GM12878 (cell line): ENCODE measurements around the gene PATJ. TPM values are rescaled to one million over a fixed set of nuclear protein-coding genes. Genes with fewer than 3 reads are reported as not detected.

Experiments used
- ATAC-seq: fragments of 200-7000 bp; cut with Tn5 transposase; 3 replicates; pipeline ENCODE4 v1.9.1; 2020; ENCODE audit warnings: mild to moderate bottlenecking, moderate library complexity
- BruUV-seq: library from RNA; stranded (reverse); fragments of 400-500 nt; replicated peaks from 2 replicates; lab custom pipeline; 2021; lab: Mats Ljungman, UMichigan
- CTCF ChIA-PET: fragments of 300-600 bp; sonication (Branson Sonifier 250); formaldehyde crosslinking; extraction: SDS; loops from one replicate; lab custom pipeline; 2021; ENCODE audit warnings: inconsistent platforms; lab: Yijun Ruan, JAX
- POLR2A ChIA-PET: fragments of 350-600 bp; formaldehyde crosslinking; extraction: SDS; loops from one replicate; lab custom pipeline; 2021; ENCODE audit warnings: inconsistent platforms; lab: Charles Lee
- RAD21 ChIA-PET: fragments of 300-600 bp; sonication (Branson Sonifier 250); formaldehyde crosslinking; loops from one replicate; lab custom pipeline; 2023; ENCODE audit warnings: antibody characterized with exemption; ENCODE audit not compliant: unreplicated experiment; lab: Charles Lee
- SMC1A ChIA-PET: fragments of 300-600 bp; sonication (Branson Sonifier 250); formaldehyde crosslinking; loops from one replicate; lab custom pipeline; 2023; ENCODE audit not compliant: unreplicated experiment, uncharacterized antibody; lab: Charles Lee
- DNase-seq: peaks from one replicate; pipeline ENCODE4 v3.0.0-alpha.2; 2011; ENCODE audit warnings: low read depth, low spot score
- FAIRE-seq: peaks from 3 replicates; lab custom pipeline; 2011; peaks lifted over from hg19 to GRCh38; lab: Jason Lieb, UNC
- H2AFZ ChIP-seq: 2 replicates; pipeline ENCODE4 v1.6.0; 2011; ENCODE audit warnings: low read depth, low read length, control low read depth; ENCODE audit not compliant: control insufficient read depth
- H3K27ac ChIP-seq: 2 replicates; pipeline ENCODE4 v1.5.1; 2011; ENCODE audit warnings: control low read depth; ENCODE audit not compliant: control insufficient read depth, insufficient read depth
- H3K27me3 ChIP-seq, 2 experiments: replicated peaks in 1 of 2; 2 replicates each; pipeline versions ENCODE4 v1.6.0 to v1.6.1; 2011; ENCODE audit warnings: low read length in 1 of 2; ENCODE audit not compliant: control insufficient read depth in 2 of 2, insufficient read depth in 2 of 2
- H3K36me3 ChIP-seq, 2 experiments: 2 replicates each; pipeline ENCODE4 v1.5.1; 2011; ENCODE audit warnings: low read length in 1 of 2; ENCODE audit not compliant: control insufficient read depth in 2 of 2, insufficient read depth in 2 of 2
- H3K4me1 ChIP-seq: 2 replicates; pipeline ENCODE4 v1.6.1; 2011; ENCODE audit warnings: mild to moderate bottlenecking, low read length, moderate library complexity, mixed read lengths; ENCODE audit not compliant: control insufficient read depth, insufficient read depth
- H3K4me2 ChIP-seq: 2 replicates; pipeline ENCODE4 v1.6.0; 2011; ENCODE audit warnings: control low read depth; ENCODE audit not compliant: control insufficient read depth, insufficient read depth
- H3K4me3 ChIP-seq: fragments of 200-600 bp; sonication (generic); 2 replicates; pipeline ENCODE4 v1.5.1; 2016
- H3K79me2 ChIP-seq: 2 replicates; pipeline ENCODE4 v1.6.0; 2011; ENCODE audit warnings: low read length; ENCODE audit not compliant: control insufficient read depth, insufficient read depth
- H3K9ac ChIP-seq: 2 replicates; pipeline ENCODE4 v1.8.0; 2011; ENCODE audit warnings: low read length, control low read depth, mixed read lengths; ENCODE audit not compliant: control insufficient read depth, insufficient read depth
- H3K9me3 ChIP-seq: replicated peaks from 3 replicates; pipeline ENCODE4 v1.5.1; 2011; ENCODE audit warnings: mild to moderate bottlenecking, low read length; ENCODE audit not compliant: control insufficient read depth, insufficient read depth
- H4K20me1 ChIP-seq: 2 replicates; pipeline ENCODE4 v1.6.0; 2011; ENCODE audit not compliant: control insufficient read depth, insufficient read depth
- CHD1 ChIP-seq: IDR thresholded peaks from 2 replicates; pipeline ENCODE4 v1.6.1; 2012; ENCODE audit warnings: low read depth, low read length, improper control_type of control experiment
- CREM ChIP-seq: IDR thresholded peaks from 2 replicates; pipeline ENCODE4 v1.6.1; 2014; ENCODE audit warnings: antibody characterized with exemption, low read depth
- EED ChIP-seq: sonication (generic); IDR thresholded peaks from 2 replicates; pipeline ENCODE4 v1.6.1; 2016; ENCODE audit warnings: antibody characterized with exemption, low read depth
- ESRRA ChIP-seq: IDR thresholded peaks from 2 replicates; pipeline ENCODE4 v1.6.1; 2012; ENCODE audit warnings: mild to moderate bottlenecking, low read length, improper control_type of control experiment
- ETV6 ChIP-seq, 2 experiments: fragments of 450-650 bp in 1 of 2; IDR thresholded peaks in 1 of 2; conservative IDR thresholded peaks in 1 of 2; 2 replicates each; pipeline ENCODE4 v1.6.1; 2014; ENCODE audit warnings: antibody characterized with exemption in 1 of 2, borderline replicate concordance in 1 of 2, low read depth in 1 of 2, mild to moderate bottlenecking in 1 of 2, moderate library complexity in 1 of 2
- MEF2A ChIP-seq: IDR thresholded peaks from 2 replicates; pipeline ENCODE4 v1.6.1; 2011; ENCODE audit warnings: low read depth, mild to moderate bottlenecking, low read length, moderate library complexity; ENCODE audit not compliant: insufficient read depth
- POLR2A ChIP-seq: IDR thresholded peaks from 2 replicates; pipeline ENCODE4 v1.6.1; 2011; ENCODE audit warnings: low read depth, mild to moderate bottlenecking, low read length
- POU2F2 ChIP-seq: IDR thresholded peaks from 3 replicates; pipeline ENCODE4 v1.6.1; 2011; ENCODE audit warnings: low read depth, mild to moderate bottlenecking, low read length, borderline replicate concordance
- SREBF1 ChIP-seq: IDR thresholded peaks from 2 replicates; pipeline ENCODE4 v1.6.1; 2012; ENCODE audit warnings: mild to moderate bottlenecking, low read length
- STAT3 ChIP-seq: IDR thresholded peaks from 2 replicates; pipeline ENCODE4 v1.6.1; 2011; ENCODE audit warnings: low read depth, low read length, improper control_type of control experiment
- TAF1 ChIP-seq: IDR thresholded peaks from 2 replicates; pipeline ENCODE4 v1.6.1; 2011; ENCODE audit warnings: mild to moderate bottlenecking, low read depth, low read length, borderline replicate concordance
- TBL1XR1 ChIP-seq: IDR thresholded peaks from 2 replicates; pipeline ENCODE4 v1.6.1; 2012; ENCODE audit warnings: low read depth, low read length, improper control_type of control experiment
- TCF3 ChIP-seq: IDR thresholded peaks from 2 replicates; pipeline ENCODE4 v1.6.1; 2012; ENCODE audit warnings: low read depth, mild to moderate bottlenecking, low read length, borderline replicate concordance; ENCODE audit not compliant: insufficient read depth
- ZNF622 ChIP-seq: fragments of 450-650 bp; IDR thresholded peaks from 2 replicates; pipeline ENCODE4 v1.6.1; 2017; ENCODE audit warnings: mild to moderate bottlenecking, inconsistent platforms
- WGBS: methylation state at CpG from one replicate; pipeline ENCODE4 v1.1.6; 2016; ENCODE audit warnings: low lambda C conversion rate; ENCODE audit not compliant: insufficient replicate concordance, insufficient coverage; ENCODE audit errors: missing lambda C conversion rate; 5-methylcytosine and 5-hydroxymethylcytosine counted together
- in situ Hi-C: fragments of 300-500 bp; cut with MboI; formaldehyde crosslinking; loops from 9 replicates; pipeline ENCODE4 v1.14.3; 2018; ENCODE audit warnings: mixed read lengths
- intact Hi-C: fragments of 100-400 bp; cut with micrococcal nuclease; formaldehyde crosslinking; loops from one replicate; pipeline ENCODE4 v1.14.2; 2022; ENCODE audit not compliant: unreplicated experiment
- polyA plus RNA-seq, 11 experiments: library from polyadenylated mRNA; depleted of rRNA in 4 of 11; unstranded in 6 of 11; stranded (reverse) in 5 of 11; fragments of >200 nt; fragmentation: Nextera tagmentation in 4 of 11; fragmentation: Illumina TruSeq in 1 of 11; extraction: Ambion mirVana in 4 of 11; extraction: Trizol in 1 of 11; gene quantifications; 1 replicate in 1 of 11; 2 replicates in 10 of 11; pipeline versions ENCODE4 v1.2.1 to v1.2.3, GENCODE V29; 2011 to 2016; ENCODE audit warnings: inconsistent platforms in 2 of 11, missing spikeins in 2 of 11, low read depth in 1 of 11
- total RNA-seq, 4 experiments: library from RNA; depleted of rRNA in 3 of 4; stranded (reverse); fragments of >200 nt in 3 of 4; fragmentation: Illumina TruSeq in 1 of 4; extraction: Trizol in 1 of 4; gene quantifications; 2 replicates each; pipeline versions ENCODE4 v1.2.1 to v1.2.3, GENCODE V29; 2013 to 2021
- TF ChIP-seq, protein P1 (sequence below): fragments of 450-650 bp; IDR thresholded peaks from 2 replicates; pipeline ENCODE4 v1.6.1; 2016; ENCODE audit warnings: mild to moderate bottlenecking
- TF ChIP-seq, protein P2 (sequence below): fragments of 450-650 bp; IDR thresholded peaks from 2 replicates; pipeline ENCODE4 v1.6.1; 2018; ENCODE audit warnings: mild to moderate bottlenecking, low read depth, moderate library complexity; ENCODE audit not compliant: partially characterized antibody

The PATJ gene
- total and polyA plus RNA-seq, 10 of the 15 experiments (the other 5 are each of a cell fraction or from before 2014, with no cell fraction given): 2.8 to 13.9 (median 6.9) TPM

DNA sequence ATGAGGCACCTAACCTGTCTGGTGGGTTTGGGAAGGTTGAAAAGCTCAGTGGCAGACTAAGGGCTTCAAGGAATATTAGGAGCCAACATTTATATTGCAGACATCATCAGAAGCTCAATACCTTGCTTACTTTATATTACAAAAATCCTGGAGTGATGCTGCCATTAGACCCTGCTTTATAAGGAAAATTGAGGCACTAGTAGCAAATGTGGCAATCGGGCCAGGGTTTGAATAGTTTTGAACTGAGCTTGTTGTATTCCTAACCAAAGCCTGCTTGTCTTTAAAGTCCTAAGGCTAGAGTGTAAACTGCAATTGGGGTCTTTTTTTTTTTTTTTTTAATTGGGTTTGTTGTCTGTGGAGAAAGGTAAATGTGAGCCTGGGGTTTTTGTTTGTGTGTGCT, 466.7 kb downstream of the PATJ start:
- CTCF ChIA-PET: no interaction called here
- intact Hi-C loops: no loop called here
- POLR2A ChIA-PET: no interaction called here
- no peak overlapping the region for H2AFZ ChIP-seq
- BruUV-seq: no TSS peak
- SMC1A ChIA-PET: no interaction called here
- H3K4me1 ChIP-seq: no peaks in the 10 kb centered on the region
- H3K4me2 ChIP-seq: no peak overlapping the region
- no peaks in the 10 kb centered on the region for H3K36me3 ChIP-seq
- ATAC-seq (no peak), FAIRE-seq (no peak), DNase-seq (no peak)
- no peaks in the 10 kb centered on the region for H4K20me1 ChIP-seq
- no peaks in the 10 kb centered on the region for H3K79me2 ChIP-seq
- no peaks in the 10 kb centered on the region; the same call in 2 of the 3 replicates for H3K9me3 ChIP-seq
- RAD21 ChIA-PET: no interaction called here
- H3K27ac ChIP-seq: no peak overlapping the region
- in situ Hi-C loops: no loop called here
- TF ChIP-seq TBL1XR1: no peak
- TF ChIP-seq SREBF1: no peak
- TF ChIP-seq MEF2A: no peak
- TF ChIP-seq CHD1: no peak
- WGBS: 4% methylated on average over 1 of the region's 1 CpG
- H3K4me3 ChIP-seq: no peak overlapping the region
- H3K27me3 ChIP-seq: no peaks in the 10 kb centered on the region
- no peak overlapping the region for H3K9ac ChIP-seq

DNA sequence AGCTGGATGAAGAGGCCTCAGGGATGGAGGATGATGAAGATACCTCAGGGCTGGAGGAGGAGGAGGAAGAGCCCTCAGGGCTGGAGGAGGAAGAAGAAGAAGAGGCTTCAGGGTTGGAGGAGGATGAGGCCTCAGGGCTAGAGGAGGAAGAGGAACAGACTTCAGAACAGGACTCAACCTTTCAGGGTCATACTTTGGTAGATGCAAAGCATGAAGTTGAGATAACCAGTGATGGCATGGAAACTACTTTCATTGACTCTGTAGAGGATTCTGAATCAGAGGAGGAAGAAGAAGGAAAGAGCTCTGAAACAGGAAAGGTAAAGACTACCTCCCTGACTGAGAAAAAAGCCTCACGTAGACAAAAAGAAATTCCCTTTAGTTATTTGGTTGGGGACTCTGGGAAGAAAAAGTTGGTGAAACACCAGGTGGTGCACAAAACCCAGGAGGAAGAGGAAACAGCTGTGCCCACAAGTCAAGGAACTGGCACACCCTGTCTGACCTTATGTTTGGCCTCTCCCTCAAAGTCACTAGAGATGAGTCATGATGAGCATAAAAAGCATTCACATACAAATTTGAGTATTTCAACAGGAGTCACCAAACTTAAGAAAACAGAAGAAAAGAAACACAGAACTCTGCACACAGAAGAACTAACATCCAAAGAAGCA, 467.8 kb downstream of the PATJ start:
- FAIRE-seq (no peak), DNase-seq (no peak), ATAC-seq (no peak)
- intact Hi-C loops: no loop called here
- CTCF ChIA-PET: no interaction called here
- no peaks in the 10 kb centered on the region; the same call in 2 of the 3 replicates for H3K9me3 ChIP-seq
- no peak overlapping the region for H3K4me3 ChIP-seq
- no peaks in the 10 kb centered on the region for H3K27me3 ChIP-seq
- BruUV-seq: no TSS peak
- RAD21 ChIA-PET: no interaction called here
- H3K9ac ChIP-seq: no peak overlapping the region
- SMC1A ChIA-PET: no interaction called here
- POLR2A ChIA-PET: no interaction called here
- in situ Hi-C loops: no loop called here
- no peaks in the 10 kb centered on the region for H3K36me3 ChIP-seq
- no peak overlapping the region for H3K27ac ChIP-seq
- no peak overlapping the region for H2AFZ ChIP-seq
- H3K4me2 ChIP-seq: no peak overlapping the region
- no peaks in the 10 kb centered on the region for H3K79me2 ChIP-seq
- H4K20me1 ChIP-seq: no peaks in the 10 kb centered on the region
- no peaks in the 10 kb centered on the region for H3K4me1 ChIP-seq
- WGBS: 0% methylated on average over 1 of the region's 1 CpG
- TF ChIP-seq ETV6 (conservative IDR thresholded peaks at IDR 0.05 in 1 of 2, IDR thresholded peaks at IDR 0.05 in 1 of 2; ENCODE audit: borderline replicate concordance in 1 of 2, low read depth in 1 of 2): no peak
- TF ChIP-seq, protein P1, sequence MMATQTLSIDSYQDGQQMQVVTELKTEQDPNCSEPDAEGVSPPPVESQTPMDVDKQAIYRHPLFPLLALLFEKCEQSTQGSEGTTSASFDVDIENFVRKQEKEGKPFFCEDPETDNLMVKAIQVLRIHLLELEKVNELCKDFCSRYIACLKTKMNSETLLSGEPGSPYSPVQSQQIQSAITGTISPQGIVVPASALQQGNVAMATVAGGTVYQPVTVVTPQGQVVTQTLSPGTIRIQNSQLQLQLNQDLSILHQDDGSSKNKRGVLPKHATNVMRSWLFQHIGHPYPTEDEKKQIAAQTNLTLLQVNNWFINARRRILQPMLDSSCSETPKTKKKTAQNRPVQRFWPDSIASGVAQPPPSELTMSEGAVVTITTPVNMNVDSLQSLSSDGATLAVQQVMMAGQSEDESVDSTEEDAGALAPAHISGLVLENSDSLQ: no peak
- no peak for TF ChIP-seq TAF1
- TF ChIP-seq EED: no peak
- no peak for TF ChIP-seq ZNF622
- TF ChIP-seq POU2F2: no peak
- TF ChIP-seq, protein P2, sequence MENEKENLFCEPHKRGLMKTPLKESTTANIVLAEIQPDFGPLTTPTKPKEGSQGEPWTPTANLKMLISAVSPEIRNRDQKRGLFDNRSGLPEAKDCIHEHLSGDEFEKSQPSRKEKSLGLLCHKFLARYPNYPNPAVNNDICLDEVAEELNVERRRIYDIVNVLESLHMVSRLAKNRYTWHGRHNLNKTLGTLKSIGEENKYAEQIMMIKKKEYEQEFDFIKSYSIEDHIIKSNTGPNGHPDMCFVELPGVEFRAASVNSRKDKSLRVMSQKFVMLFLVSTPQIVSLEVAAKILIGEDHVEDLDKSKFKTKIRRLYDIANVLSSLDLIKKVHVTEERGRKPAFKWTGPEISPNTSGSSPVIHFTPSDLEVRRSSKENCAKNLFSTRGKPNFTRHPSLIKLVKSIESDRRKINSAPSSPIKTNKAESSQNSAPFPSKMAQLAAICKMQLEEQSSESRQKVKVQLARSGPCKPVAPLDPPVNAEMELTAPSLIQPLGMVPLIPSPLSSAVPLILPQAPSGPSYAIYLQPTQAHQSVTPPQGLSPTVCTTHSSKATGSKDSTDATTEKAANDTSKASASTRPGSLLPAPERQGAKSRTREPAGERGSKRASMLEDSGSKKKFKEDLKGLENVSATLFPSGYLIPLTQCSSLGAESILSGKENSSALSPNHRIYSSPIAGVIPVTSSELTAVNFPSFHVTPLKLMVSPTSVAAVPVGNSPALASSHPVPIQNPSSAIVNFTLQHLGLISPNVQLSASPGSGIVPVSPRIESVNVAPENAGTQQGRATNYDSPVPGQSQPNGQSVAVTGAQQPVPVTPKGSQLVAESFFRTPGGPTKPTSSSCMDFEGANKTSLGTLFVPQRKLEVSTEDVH: no peak
- no peak for TF ChIP-seq CREM
- TF ChIP-seq ESRRA: no peak
- TF ChIP-seq POLR2A: no peak
- TF ChIP-seq STAT3: no peak
- TF ChIP-seq TCF3: no peak
